Measurements from ENCODE around the gene ORC1.

GRCh38 chr1:52404975-52405338 lies 734 bp upstream of the ORC1 start:
- TF ChIP-seq, protein P1, sequence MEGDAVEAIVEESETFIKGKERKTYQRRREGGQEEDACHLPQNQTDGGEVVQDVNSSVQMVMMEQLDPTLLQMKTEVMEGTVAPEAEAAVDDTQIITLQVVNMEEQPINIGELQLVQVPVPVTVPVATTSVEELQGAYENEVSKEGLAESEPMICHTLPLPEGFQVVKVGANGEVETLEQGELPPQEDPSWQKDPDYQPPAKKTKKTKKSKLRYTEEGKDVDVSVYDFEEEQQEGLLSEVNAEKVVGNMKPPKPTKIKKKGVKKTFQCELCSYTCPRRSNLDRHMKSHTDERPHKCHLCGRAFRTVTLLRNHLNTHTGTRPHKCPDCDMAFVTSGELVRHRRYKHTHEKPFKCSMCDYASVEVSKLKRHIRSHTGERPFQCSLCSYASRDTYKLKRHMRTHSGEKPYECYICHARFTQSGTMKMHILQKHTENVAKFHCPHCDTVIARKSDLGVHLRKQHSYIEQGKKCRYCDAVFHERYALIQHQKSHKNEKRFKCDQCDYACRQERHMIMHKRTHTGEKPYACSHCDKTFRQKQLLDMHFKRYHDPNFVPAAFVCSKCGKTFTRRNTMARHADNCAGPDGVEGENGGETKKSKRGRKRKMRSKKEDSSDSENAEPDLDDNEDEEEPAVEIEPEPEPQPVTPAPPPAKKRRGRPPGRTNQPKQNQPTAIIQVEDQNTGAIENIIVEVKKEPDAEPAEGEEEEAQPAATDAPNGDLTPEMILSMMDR (IDR thresholded peaks at IDR 0.05) = no peak
- TF ChIP-seq POLR2A (IDR thresholded peaks at IDR 0.05) = no peak
- no peak for TF ChIP-seq POLR2AphosphoS5 (IDR thresholded peaks at IDR 0.05)
